ENCODE measurements around the gene PPP1R16B. TPM values are rescaled to one million over a fixed set of nuclear protein-coding genes. Genes with fewer than 3 reads are reported as not detected.
A peak's percentile ranks its signal among the peaks of the same experiment; 100 is the strongest.

The PPP1R16B gene
- total and polyA plus RNA-seq, 11 donors: 1.9 to 12.2 (median 6.9) TPM

DNA sequence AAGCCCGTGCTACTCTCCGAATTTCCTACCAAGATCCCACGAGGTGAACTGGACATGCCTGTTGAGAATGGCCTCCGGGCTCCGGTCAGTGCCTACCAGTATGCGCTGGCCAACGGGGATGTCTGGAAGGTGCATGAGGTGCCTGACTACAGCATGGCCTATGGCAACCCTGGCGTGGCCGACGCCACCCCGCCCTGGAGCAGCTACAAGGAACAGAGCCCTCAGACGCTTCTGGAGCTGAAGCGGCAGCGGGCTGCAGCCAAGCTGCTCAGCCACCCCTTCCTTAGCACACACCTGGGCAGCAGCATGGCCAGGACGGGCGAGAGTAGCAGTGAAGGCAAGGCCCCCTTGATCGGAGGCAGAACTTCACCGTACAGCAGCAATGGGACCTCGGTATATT lies 112.7 kb downstream of the PPP1R16B start:
- H3K4me3 ChIP-seq: no peak overlapping the region
- peak in 2 of 4 donors; percentile 21 to 33 for ATAC-seq

DNA sequence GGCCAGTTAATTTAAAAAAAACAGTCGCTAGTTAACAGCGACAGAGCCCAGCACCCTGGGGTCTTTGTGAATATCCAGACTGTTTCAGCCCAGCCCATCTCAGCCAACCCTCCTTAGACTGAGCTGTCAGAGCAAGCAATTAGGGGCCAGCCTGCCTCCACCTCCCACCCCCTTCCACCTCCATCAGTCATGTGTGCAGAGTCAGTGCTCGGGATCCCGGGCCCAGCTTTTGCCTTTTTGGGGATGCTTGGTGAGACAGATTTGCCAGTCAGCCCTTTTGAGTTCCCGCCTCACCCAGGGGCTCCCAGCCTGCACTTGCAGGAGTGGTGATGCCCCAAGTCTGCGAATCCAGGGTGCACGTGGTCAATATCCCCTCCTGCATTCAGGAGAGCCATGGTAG lies 114.2 kb downstream of the PPP1R16B start:
- no peak overlapping the region for H3K4me3 ChIP-seq
- peaks cover 0 to 38% (median 19%) of the 10 kb centered on the region in 9 donors for H3K36me3 ChIP-seq
- H3K9me3 ChIP-seq: no peaks in the 10 kb centered on the region
- no peak for TF ChIP-seq POLR2A (IDR thresholded peaks at IDR 0.05)
- TF ChIP-seq, protein P1, sequence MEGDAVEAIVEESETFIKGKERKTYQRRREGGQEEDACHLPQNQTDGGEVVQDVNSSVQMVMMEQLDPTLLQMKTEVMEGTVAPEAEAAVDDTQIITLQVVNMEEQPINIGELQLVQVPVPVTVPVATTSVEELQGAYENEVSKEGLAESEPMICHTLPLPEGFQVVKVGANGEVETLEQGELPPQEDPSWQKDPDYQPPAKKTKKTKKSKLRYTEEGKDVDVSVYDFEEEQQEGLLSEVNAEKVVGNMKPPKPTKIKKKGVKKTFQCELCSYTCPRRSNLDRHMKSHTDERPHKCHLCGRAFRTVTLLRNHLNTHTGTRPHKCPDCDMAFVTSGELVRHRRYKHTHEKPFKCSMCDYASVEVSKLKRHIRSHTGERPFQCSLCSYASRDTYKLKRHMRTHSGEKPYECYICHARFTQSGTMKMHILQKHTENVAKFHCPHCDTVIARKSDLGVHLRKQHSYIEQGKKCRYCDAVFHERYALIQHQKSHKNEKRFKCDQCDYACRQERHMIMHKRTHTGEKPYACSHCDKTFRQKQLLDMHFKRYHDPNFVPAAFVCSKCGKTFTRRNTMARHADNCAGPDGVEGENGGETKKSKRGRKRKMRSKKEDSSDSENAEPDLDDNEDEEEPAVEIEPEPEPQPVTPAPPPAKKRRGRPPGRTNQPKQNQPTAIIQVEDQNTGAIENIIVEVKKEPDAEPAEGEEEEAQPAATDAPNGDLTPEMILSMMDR (IDR thresholded peaks at IDR 0.05): no peak
- H3K27me3 ChIP-seq: no peaks in the 10 kb centered on the region
- no peaks in the 10 kb centered on the region for H3K4me1 ChIP-seq
- ATAC-seq (no peak), DNase-seq (no peak)
- WGBS, 4 donors: 66 to 78% (median 75%) methylated on average over 2 to 7 of the region's 7 CpGs
- no peak overlapping the region for H3K27ac ChIP-seq
- intact Hi-C loops (cut with DNase I): no loop called here

More for the DNA sequence above, 112.7 kb downstream of the PPP1R16B start:
- H3K9me3 ChIP-seq: no peaks in the 10 kb centered on the region
- DNase-seq: no peak
- 93 to 96% (median 95%) methylated on average over 11 to 19 of the region's 19 CpGs for WGBS, 4 donors
- no peaks in the 10 kb centered on the region for H3K4me1 ChIP-seq
- no peak overlapping the region for H3K27ac ChIP-seq
- H3K36me3 ChIP-seq: peaks cover 0 to 46% (median 22%) of the 10 kb centered on the region in 9 donors
- H3K27me3 ChIP-seq: no peaks in the 10 kb centered on the region
- no peak for TF ChIP-seq POLR2A (IDR thresholded peaks at IDR 0.05)
- TF ChIP-seq, protein P1 (IDR thresholded peaks at IDR 0.05): no peak
- intact Hi-C loops (cut with DNase I): no loop called here

DNA sequence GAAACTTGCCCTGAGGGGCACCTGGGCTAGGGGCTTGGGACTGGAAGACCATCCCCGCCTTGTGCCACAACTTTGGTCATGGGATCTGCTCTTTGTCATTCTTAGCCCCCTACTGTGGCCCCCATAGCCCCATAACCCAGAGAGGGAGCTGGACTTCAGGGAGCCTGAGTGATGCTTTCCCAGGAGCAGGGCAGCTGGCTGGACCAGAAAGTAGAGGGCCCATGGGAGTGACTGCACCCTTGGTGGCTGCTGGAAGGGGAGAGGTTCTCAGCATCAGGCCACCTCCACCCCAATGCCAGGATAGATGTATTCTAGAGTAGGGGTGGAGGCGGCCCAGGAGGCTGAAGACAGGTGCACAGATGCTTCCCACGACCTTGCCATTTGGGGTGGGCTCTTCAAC lies 114.9 kb downstream of the PPP1R16B start:
- WGBS, 4 donors: 69 to 87% (median 82%) methylated on average over 2 to 3 of the region's 3 CpGs
- ATAC-seq (no peak), DNase-seq (no peak)
- TF ChIP-seq, protein P1 (IDR thresholded peaks at IDR 0.05): no peak
- TF ChIP-seq POLR2A (IDR thresholded peaks at IDR 0.05): no peak
- H3K27ac ChIP-seq: no peak overlapping the region
- H3K9me3 ChIP-seq: no peaks in the 10 kb centered on the region
- no peak overlapping the region for H3K4me3 ChIP-seq
- H3K4me1 ChIP-seq: no peaks in the 10 kb centered on the region
- H3K36me3 ChIP-seq: peaks cover 0 to 38% (median 18%) of the 10 kb centered on the region in 9 donors
- intact Hi-C loops (cut with DNase I): no loop called here
- H3K27me3 ChIP-seq: no peaks in the 10 kb centered on the region

DNA sequence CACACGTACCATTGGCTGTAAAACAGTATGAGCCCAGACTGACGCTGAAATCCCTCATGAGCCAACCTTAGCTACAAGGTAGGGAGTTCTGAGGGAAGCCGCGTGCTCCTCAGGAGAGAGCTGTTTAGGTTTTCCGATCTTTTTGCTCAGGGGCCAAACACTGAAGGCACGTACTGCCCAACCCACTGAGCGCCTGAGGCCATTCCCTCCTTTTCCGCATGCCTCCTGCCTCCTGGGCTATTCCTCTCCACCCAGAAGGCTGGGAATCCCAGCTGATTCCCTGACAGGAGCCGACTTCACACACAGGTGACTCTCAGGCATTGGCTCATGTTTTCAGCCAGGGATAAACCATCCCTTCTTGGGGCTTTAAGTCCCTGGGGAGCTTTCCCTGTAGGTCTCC lies 115.4 kb downstream of the PPP1R16B start:
- peaks cover 0 to 2% (median 0%) of the 10 kb centered on the region in 12 donors for H3K4me1 ChIP-seq

More for the DNA sequence above, 115.4 kb downstream of the PPP1R16B start:
- intact Hi-C loops (cut with DNase I): no loop called here
- WGBS, 4 donors: 83 to 88% (median 86%) methylated on average over 9 of the region's 9 CpGs
- no peak for TF ChIP-seq POLR2A (IDR thresholded peaks at IDR 0.05)
- TF ChIP-seq, protein P1 (IDR thresholded peaks at IDR 0.05): no peak
- no peak overlapping the region for H3K27ac ChIP-seq
- H3K27me3 ChIP-seq: no peaks in the 10 kb centered on the region
- ATAC-seq (no peak), DNase-seq (no peak)
- peaks cover 0 to 38% (median 15%) of the 10 kb centered on the region in 9 donors for H3K36me3 ChIP-seq
- no peaks in the 10 kb centered on the region for H3K9me3 ChIP-seq
- H3K4me3 ChIP-seq: no peak overlapping the region

All from heart left ventricle (tissue), 16 donors.